HG03520 (cell line): Measurements from ENCODE around the gene MAST4.
A peak's percentile ranks its signal among the peaks of the same experiment; 100 is the strongest.

ENCODE experiments used
- ATAC-seq: cut with Tn5 transposase; IDR thresholded peaks from one replicate; pipeline ENCODE4 v1.9.1; 2021; ENCODE audit warnings: mild to moderate bottlenecking, moderate library complexity; ENCODE audit not compliant: unreplicated experiment

MAST4 gene

DNA sequence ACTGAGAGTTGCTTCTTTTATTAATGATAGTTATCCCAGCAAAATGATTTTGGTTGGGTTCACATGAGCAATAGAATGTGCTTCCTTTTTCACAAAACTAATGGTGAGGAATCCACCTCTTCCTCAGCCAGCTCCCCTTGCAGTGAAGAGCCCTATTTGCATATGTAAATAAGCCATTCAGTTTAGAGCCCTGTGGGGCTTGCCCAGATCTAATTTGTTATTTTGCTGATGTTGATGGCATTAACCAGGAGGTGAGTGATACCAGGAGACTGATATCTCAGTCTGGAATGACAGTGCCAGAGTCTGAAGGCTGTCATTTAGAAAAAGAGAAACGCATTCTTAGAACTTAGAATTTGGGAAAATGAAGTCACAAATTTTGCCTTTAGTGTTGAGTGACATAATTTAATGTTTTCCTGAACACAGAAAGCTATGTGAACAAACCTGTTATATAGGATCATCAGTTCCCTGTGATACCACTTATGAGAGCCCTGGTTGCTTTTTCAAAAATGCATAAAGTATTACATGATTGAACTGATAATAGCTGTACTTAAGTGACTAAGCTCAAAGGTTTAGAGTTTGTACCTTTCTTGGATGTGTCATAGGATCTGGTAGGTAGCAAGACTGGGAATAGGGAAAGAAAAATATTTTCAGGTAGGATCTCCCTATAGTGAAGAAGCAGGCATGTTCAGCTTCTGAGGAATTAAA is 271.6 kb downstream of the MAST4 start:
- ATAC-seq: no peak

DNA sequence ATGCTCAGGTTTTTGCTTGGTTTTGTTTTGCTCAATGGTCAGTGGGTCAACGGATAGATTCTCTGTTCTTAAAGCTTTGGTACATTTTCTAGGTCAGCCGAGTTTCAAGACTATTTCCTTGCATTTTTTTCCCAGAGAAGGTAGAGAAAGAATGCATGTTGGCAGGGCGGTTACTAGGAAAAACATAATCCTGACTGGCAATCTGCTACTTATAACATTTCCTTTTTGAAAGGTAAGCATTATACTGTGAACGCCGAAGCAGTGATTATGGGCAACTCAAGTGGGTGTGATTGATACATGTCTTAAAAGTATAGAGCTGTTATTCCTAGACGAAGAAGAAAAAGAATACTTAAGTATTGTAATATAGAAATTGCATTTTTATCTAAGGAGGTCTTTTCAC is 273.2 kb downstream of the MAST4 start:
- no peak for ATAC-seq

DNA sequence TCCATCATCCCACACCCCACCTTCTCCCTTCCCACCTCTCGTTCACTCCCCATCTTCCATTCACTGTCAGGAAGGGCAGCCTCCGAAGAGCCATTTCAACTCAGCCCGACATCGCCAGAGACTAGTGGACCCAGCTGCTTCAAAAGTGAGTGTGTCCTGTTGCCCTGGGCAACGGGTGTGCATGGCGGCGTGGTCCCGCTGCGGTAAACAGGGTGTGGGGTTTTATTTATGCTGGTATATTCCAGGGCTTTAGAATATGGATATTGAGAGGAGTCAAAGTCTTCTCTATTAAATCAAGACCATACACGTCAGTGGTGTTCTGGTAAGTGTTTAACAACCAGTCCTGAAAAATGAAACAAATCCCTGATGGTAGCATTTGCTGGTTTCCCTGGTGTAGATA is 274.5 kb downstream of the MAST4 start:
- no peak for ATAC-seq

DNA sequence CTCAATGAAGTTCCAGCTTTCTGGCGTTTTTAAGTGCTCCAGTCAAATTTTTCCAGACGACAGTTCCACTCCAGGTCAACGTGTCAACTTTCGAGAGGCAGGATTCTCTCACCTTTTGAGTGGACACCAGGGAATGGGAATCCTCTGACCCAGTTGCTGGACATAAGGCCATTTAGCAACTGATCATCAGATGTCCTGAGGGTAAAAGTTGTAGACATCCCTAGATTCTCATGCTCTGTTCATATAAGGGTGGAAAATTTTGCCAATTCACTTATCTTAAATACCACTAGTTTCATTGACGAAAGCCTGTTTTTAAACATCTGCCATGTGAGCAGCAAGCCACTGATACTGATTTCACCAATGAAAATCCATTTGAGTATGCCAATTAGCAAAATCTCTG is 275.5 kb downstream of the MAST4 start:
- no peak for ATAC-seq

DNA sequence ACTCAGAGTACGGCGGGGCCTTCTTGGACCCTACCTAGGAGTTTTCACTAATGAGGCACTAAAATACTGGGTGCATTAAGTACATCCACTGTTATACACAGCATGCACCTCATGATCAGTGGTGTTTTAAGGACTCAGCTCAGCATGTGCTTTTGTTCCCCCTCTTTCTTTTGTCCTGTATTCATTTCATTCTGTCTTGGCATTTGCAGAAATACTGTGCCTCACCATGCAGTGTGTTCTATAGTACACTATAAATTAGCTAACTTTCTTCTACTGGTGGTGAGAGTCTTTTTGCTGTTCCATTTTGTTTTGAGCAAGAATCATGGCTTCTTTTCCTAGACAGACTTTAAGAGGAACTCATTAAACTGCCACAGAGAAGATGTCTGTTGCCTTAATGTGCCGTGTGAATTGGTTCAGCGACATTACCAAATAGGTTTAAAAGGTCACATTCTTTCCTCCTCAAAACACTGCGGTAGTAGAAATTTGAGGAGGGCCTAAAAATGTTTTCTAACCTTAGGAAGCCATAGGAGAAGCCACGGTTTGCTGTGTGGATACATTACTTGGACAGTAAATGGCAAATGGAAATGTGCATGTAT is 276.6 kb downstream of the MAST4 start:
- ATAC-seq: no peak

DNA sequence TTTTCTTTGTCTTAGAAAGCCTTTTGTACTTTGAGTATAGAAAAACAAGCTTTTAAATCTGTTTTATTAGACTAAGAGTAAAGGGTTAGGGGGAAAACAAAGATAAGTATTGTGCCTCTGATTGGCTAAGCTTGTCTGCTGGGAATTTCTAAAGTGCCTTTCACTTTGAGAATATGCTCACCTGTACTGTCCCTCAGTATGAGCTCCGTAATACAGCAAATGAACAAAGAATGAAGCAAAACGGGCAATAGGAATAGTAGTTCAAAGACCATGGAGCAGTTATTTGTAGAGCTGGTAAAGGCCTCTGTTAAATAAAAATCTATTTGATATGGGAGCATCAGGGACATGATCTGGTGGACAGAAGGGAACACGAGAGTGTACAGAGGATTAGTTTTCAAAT is 277.8 kb downstream of the MAST4 start:
- ATAC-seq: no peak

DNA sequence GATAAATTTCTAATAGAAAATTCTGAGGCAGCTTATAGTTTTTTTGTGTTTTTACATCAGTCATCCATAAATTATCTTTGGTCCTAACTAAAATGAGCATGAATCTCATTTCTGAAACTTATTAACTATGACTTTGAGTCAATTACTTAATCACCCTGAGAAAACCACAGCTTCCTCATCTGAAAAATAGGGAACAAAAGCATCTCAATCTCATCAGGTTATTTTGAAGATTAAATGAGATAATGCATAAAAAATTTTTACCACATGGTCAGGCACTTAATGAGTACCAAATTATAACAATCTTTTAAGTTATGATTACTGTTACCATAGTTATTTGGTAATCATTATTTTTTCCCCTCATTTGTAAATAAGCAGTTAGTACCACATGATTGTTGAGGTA is 279.1 kb downstream of the MAST4 start:
- no peak for ATAC-seq

DNA sequence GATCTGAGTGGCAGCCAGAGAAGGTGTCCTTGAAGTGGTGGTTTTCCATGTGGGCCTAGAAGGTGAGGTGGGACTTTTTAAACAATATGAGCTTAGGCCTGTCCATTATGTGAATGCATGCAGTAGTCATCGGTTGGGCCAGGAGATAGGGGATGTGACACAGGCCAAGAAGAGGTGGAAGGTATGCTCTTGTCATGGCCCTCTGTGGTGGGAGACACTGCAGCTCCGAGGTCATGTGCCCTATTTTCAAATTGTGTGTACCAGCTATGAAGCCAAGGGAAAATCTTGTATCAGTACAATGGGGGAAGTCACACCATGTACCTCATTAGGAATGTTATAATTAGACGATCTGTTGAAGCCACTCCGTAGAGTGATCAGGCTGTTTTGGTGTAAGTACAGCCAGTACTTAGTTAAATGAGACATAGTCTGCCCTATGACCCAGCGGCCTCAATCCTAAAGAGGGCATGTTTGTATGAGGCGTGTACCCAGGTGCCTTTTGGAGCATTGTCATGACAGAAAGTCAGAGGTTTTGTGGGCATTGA is 280.1 kb downstream of the MAST4 start:
- ATAC-seq: no peak

DNA sequence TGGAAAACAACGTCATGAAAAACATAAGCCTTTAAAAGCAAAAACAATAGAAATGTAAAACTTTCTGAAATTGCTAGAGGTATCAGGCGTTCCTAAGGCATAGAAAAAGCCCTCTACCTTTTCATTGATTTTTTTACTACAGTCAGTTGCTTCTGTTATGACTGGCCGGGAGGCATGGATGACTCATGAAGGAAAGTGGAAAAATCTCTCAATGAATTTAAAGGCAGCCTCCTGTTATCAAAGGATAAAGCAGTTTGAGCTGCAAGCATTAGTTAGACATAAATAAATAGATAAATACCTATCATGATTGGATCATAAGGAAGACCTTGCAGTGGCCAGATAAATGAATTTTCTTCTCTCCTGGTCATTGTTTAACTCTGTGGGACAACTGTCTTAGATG is 281.6 kb downstream of the MAST4 start:
- no peak for ATAC-seq

DNA sequence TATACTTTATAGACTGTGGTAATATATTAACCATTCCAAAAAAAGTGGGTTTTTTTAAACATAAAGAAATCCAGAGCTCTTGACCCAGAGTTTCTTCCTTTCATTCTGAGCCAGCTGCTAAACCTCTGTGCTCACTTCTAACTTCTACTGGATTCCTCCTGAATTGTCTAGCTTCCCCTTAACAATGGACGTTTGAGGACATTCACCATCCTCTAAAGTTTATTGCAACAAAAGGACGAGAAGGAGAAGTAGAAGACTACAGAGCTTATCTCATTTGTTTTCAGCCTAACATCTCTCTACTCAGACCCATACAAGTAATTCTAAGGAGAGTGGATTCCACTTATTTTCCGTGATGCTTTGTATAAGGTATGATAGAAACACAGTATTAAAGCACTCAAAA is 284.2 kb downstream of the MAST4 start:
- no peak for ATAC-seq

DNA sequence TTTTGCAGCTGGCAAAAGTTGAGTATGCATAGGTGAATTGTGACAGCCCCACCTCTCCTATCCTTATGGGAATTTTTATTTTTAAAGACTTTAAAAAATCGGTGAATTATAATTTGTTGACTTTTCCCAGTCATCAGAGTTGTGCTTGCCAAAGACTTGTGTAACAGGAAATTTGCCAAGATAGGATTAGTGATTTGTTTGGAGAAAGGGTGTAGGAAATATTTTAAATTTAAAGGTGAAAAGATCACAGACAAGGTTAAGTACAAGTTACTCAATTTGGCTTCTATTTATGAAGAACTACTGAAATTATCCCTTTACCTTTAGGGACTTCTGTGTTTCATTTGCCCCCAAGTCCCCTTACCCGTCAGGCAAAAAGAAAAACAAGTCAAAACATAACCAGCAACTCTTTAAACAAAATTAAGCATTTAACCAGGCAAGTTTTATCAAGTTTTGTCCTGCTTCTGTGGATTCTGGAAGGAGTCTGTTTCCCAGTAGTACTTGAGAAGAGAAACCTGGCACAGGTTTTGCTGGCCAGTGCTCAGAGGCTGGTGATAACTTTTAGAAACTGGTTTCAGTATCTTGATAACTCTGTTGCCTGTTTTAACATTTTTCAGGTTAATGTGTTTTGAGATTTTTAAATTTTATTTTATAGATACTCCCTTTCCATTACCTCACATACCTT is 285.4 kb downstream of the MAST4 start:
- no peak for ATAC-seq

DNA sequence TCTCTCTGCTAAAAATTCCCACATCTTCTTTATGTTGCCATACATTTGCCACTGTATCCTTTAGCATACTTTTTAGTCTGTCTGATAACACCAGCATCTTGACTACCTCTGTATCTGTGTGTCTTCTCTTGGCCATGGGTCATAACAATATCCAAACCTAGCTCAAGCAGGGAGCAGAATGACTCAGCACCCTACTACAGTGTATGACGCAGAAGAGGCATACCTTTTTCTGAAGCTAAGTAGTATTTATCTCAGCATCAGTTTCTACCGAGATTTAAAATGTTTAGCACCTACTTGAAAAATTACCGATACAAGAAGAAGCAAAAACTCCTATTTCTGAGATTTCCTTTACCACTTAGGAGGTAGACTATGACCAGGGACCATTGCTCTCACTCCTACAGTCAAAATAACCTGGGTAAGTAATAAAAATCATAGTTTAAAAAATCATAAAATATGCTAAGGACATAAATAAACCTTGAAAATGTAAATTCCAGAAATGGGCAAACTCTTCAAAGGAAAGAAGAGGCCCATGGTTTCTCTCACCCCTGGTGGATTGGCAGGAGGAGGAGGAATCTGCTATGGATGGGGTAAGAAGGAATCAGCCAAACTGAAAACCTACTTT is 286.5 kb downstream of the MAST4 start:
- peak; percentile 76 for ATAC-seq

DNA sequence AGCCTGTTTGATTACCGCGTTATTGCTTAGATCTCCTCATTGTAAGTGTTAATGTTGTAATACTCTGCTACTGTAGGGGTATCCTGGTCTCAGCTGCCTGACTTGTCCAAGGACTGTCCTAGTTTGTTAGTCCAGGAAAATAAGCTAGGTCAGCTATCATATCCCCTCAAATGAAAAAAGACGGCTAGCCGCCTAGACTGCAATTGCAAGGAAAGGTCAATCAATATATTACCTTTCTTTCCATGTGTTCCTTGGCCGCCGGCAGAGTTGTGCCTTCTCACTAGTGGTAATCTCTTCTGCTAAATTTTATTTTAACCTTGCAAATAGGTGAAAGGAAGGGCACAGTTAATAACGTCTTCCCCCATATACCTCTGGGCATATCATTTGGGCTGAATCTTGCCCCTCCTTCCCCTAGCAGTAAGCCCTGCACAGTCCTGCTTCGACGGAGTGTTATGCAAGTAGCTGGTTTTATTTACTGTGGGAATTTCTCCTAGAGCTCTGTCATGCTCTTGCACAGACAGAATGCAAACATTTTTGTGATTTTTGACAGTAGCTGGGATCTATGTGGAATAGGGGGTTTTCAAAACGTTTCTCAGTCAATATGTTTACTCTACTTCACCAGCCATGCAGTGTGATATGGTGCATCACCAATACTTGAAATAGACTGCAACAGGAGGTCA is 288.5 kb downstream of the MAST4 start:
- ATAC-seq: no peak

DNA sequence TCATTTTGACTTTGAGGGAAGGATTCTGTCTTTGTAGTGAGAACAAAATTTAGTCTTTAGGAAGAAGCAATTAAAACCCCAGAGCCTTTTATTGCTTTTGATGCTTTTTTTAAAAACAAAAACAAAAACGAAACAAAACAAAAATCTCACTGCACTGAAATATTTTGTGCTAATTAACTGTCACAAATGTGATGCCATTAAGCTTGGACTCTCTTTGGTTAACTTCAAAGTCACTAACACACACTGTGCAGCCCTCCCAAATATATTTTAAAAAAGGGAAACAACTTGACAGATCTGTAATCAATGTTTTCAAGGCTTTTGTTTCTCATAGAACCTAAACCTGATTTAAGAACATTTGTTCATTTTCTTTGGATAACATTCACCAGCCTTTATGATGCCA is 290.7 kb downstream of the MAST4 start:
- ATAC-seq: no peak

DNA sequence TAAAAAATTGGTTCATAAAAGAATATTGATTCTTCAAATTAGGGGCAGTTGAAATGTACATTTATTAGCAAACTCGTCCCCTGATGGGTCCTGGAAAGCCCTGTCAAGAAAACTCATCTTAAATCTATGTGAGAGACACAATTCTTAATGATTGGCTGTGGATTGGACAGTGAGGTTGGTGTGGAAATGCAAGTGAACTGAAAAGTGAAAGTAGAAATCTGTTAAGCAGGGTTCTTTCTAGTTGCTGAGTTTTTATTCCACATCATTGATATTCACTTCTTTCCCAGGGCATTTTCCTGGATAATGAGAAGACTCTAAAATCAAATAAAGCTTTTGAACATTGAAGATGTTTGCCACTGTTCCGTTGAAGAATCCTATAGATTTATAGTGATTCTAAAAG is 292.4 kb downstream of the MAST4 start:
- no peak for ATAC-seq

DNA sequence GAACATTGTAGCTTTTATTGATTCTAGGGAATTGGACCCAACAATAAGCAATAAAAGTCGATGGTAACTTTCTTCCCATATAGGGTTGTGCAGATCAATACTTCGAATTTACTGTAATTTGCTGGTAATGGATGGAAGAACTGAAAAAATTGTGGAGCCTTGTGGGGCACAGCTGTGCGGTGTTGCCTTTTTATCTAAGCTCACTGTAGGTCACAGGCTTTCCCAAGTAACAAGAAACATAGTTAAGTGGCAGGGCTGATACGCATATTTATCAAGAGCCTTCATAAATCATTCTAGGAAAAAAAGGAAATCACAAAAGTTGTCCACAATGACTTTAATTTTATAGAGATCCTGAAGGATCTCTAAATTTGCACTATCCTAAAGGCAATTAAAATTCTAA is 292.9 kb downstream of the MAST4 start:
- no peak for ATAC-seq

DNA sequence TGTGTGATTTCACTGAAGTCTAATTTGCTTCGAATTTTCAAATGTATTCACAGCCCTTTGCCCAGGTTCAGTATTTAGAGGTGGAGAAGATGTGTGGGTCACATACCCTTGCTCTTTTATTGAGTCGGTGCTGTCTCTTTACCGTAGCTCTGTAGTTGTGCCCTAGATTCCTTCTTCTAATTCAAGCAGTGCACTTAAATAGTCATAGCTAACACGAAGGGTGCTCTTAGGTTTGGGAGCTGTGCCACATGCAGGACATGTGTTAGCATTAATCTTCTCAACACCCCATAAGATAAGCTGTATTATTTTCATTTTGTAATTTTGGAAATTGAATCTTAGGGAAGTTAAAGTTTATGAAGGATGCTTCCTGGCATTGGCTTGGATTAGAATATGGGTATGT is 293.3 kb downstream of the MAST4 start:
- no peak for ATAC-seq

DNA sequence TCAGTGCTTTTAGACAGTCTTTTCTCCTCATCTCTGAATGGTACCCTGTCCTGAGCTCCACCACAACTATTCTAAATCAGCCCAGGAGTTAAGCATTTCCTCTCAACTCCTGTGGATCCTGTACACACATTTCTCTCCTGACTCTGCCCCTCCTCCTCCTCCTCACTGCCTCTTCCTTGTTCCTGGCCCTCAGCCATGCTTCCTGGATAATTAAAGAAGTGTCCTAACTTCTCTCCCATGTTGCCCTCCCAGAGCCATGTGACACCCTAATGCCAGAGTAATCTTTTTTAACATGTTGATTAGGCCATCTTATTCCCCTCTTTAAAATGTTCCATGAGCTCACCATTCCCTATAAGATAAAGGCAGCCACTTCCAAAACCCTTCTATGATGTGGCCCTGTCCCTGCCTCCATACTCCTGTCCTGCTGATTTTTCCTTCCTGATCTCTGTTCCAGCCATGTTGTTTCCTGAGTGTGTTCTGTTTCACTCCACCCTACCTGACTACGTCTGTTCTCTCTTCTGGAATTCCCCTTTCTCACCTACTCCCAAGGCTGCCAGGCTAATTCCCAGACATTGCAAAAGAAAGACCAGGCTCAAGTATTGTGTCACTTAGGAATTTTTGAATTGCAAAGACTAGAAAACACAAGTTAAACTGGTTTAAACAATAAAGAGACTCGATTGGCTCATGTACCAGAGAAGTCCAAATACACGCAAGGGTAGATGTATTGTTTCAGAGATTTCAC is 295.2 kb downstream of the MAST4 start:
- no peak for ATAC-seq

DNA sequence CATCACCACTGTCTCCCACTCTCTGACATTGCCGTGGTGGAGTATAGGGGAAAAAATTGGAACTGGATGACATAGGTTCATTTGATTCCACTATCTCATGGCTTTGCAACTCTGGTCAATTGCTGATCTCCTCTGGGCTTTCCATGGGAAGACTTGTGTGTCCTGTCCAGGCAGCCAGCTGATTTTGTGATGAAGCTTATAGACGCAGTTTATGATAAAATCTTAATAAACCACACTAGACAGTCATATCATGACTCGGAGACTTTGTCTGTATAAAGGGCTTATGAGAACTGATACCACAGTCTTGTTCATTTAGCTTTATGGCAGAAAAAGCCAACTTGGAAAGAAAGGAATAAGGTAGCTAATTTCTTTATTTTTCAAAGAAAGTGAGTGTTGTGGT is 296.5 kb downstream of the MAST4 start:
- ATAC-seq: no peak

DNA sequence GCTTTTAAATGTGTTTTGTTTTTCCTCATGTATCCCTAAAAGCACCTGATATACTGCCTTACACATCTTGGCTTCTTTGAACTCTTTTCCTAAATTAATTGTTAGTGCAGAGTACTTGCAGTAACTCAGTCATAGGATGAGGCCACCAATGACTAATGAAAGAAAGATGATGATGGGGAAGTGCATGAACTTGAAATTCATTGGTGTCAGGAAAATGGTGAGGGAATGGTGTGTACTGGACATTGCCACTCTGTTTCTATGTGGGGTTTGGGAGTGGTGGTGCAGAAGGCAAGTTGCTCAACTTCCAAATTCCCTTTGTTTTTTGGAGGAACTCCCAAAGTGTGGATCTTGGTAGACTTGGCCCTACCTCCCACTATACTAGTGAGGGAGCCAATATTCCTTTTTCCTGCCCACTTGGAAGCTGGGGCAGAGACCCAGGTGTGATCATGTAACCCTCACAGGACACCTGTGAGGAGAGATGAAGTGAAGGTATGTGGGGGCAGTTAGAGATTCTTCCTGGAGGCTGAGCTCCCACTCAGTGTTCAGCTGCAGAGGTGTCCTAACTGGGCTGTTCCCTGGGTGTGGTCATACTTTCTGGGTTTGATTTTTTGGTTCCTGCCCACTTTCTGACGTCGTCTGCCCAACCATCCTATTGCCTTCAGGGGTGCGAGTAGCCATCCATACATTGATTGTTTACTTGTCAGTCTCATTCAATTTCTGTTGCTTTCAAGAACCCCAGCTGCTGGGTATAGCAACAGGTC is 298.5 kb downstream of the MAST4 start:
- ATAC-seq: no peak
